ENCODE measurements around the gene POLN.

POLN gene

DNA sequence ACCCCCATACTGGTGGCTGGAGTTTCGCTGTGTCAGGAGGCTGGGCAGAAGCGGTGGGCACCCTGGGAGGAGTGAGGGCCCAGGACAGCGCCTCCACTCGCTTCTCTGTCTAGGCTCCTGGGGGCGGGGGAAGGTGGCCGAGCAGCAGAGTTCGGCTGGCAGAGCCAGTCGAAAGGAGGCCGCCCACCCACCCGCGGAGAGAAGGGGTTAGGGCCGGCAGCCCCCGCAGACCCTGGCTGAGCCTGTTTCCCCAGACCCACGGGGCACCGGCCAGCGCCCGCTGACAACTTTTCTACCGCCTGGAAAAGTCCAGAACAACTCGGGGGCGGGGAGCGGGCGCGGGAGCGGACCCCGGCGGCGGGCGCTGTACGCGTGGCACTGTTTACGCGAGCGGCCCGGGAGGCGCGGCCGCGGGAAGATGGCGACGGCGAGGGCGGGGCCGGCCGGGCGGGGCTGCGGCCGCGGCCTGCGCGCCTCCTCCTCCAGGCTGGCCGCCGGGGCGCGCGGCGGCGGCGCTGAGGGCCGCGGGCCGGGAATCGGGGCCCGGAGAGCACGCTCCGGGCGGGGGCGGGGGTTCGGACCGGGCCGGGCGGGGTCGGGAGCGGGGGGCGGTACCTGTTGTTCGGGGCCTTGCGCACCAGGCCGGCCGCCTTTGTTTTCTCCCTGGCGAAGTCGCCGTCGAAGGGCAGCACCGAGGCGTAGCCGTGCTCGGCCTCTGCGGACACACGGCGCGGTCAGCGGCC lies 19.4 kb upstream of the POLN start:
- peaks cover 15% of the 10 kb centered on the region for H3K4me1 ChIP-seq (ENCODE audit: insufficient read depth, poor library complexity, severe bottlenecking)
- TF ChIP-seq, protein P1, sequence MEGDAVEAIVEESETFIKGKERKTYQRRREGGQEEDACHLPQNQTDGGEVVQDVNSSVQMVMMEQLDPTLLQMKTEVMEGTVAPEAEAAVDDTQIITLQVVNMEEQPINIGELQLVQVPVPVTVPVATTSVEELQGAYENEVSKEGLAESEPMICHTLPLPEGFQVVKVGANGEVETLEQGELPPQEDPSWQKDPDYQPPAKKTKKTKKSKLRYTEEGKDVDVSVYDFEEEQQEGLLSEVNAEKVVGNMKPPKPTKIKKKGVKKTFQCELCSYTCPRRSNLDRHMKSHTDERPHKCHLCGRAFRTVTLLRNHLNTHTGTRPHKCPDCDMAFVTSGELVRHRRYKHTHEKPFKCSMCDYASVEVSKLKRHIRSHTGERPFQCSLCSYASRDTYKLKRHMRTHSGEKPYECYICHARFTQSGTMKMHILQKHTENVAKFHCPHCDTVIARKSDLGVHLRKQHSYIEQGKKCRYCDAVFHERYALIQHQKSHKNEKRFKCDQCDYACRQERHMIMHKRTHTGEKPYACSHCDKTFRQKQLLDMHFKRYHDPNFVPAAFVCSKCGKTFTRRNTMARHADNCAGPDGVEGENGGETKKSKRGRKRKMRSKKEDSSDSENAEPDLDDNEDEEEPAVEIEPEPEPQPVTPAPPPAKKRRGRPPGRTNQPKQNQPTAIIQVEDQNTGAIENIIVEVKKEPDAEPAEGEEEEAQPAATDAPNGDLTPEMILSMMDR (IDR thresholded peaks at IDR 0.05; ENCODE audit: poor library complexity, severe bottlenecking): no peak
- H3K9me3 ChIP-seq (ENCODE audit: severe bottlenecking): no peaks in the 10 kb centered on the region
- peak overlapping the region; percentile 66 for H3K27ac ChIP-seq (ENCODE audit: poor library complexity, severe bottlenecking)
- H3K27me3 ChIP-seq (ENCODE audit: insufficient read depth, poor library complexity, severe bottlenecking): no peaks in the 10 kb centered on the region
- H3K36me3 ChIP-seq (ENCODE audit: low read depth): peaks cover 13% of the 10 kb centered on the region; the same call in 1 of the 2 replicates
- DNase-seq (ENCODE audit: low spot score): peak; percentile 55
- peak overlapping the region; percentile 92 for H3K4me3 ChIP-seq (ENCODE audit: severe bottlenecking)
- no peak for ATAC-seq (ENCODE audit: low read depth)

DNA sequence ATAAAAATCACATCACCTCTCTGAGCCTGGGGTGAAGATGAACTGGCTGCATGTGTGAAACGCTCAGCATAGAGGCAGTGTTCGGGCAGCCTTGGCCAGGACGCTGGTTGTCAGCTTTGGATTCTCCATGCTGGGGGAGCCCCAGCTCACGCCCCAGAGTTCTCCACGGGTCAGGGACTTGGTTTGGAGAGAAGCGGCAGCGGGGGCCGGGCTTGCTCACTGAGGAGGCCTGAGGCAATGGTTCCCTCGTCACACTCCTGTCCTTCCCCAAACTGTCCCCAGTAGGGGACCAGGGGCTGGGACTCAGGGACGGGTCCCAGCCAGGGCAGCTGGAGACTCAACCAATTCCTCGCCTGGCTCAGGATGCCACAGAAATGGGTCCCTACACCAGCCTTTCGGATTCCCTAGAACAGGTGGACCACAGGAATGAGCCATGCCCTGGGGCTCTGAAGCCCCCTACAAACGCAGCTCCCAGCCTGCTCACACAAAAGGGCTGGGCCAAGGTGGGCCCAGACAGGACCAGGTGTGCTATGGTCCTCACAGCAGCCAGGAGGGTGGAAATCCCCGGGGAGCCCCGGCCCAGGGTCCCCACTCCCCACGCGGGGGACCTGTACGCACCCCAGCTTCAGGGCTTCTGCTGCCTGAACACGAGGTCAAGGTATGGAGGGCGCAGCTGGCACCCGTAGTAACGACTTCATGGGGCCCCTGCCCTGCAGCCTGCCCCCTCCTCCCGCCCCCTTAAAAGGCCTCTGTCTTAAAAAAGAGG lies 18.6 kb upstream of the POLN start:
- Histone ChIP-seq H3K9me3 (ENCODE audit: severe bottlenecking) (no peaks in the 10 kb centered on the region), H3K36me3 (ENCODE audit: low read depth) (peaks cover 13% of the 10 kb centered on the region; the same call in 1 of the 2 replicates), H3K27me3 (ENCODE audit: insufficient read depth, poor library complexity, severe bottlenecking) (no peaks in the 10 kb centered on the region), H3K27ac (ENCODE audit: poor library complexity, severe bottlenecking) (peak overlapping the region; percentile 66), H3K4me1 (ENCODE audit: insufficient read depth, poor library complexity, severe bottlenecking) (peaks cover 15% of the 10 kb centered on the region), H3K4me3 (ENCODE audit: severe bottlenecking) (peak overlapping the region; percentile 92)
- TF ChIP-seq, protein P1 (IDR thresholded peaks at IDR 0.05; ENCODE audit: poor library complexity, severe bottlenecking): no peak
- ATAC-seq (ENCODE audit: low read depth) (no peak), DNase-seq (ENCODE audit: low spot score) (peak; percentile 47)

DNA sequence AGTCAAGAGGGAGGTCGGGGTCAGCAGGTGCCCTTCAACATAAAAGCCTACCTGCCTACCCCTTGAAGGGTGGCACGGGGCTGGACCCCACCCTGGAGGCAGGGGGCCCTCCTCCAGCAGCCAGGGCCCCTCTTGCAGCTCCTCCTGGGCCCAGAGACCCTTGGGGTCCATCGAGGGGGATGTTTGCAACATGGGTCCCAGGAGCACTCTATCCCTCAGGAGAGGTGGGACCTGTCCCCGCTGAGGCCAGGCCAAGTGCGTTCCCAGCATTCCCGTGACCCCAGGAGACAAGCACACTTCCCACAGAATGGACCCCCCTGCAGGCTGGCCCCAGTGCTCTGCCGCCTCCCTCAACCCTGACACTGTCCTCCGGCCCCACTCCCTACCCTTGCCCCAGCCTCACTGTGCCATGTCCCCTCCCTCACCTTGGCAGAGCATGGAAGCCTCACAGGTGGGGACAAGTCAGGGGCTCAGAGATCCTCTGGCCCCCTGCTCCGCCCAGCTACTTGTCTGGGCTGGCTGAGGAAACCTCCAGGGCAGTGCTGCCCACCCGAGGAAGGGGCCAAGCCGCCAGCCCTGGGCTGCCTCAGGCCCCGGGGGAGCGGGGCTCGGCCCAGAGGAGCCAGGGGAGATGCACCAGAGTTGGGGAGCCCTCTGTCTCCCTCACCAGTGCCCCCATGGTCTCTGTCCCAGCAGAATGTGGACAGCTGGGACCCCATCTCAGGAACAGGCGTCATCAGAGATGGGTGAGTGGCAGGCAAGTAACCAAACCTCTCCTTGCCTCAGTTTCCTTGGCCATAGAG lies 17.8 kb upstream of the POLN start:
- peaks cover 16% of the 10 kb centered on the region for H3K36me3 ChIP-seq (ENCODE audit: low read depth)
- no peaks in the 10 kb centered on the region for H3K9me3 ChIP-seq (ENCODE audit: severe bottlenecking)
- H3K27ac ChIP-seq (ENCODE audit: poor library complexity, severe bottlenecking): peak overlapping the region; percentile 66
- DNase-seq (ENCODE audit: low spot score) (peak; percentile 46), ATAC-seq (ENCODE audit: low read depth) (no peak)
- TF ChIP-seq, protein P1 (IDR thresholded peaks at IDR 0.05; ENCODE audit: poor library complexity, severe bottlenecking): no peak
- H3K27me3 ChIP-seq (ENCODE audit: insufficient read depth, poor library complexity, severe bottlenecking): no peaks in the 10 kb centered on the region
- peaks cover 15% of the 10 kb centered on the region for H3K4me1 ChIP-seq (ENCODE audit: insufficient read depth, poor library complexity, severe bottlenecking)
- H3K4me3 ChIP-seq (ENCODE audit: severe bottlenecking): no peak overlapping the region

DNA sequence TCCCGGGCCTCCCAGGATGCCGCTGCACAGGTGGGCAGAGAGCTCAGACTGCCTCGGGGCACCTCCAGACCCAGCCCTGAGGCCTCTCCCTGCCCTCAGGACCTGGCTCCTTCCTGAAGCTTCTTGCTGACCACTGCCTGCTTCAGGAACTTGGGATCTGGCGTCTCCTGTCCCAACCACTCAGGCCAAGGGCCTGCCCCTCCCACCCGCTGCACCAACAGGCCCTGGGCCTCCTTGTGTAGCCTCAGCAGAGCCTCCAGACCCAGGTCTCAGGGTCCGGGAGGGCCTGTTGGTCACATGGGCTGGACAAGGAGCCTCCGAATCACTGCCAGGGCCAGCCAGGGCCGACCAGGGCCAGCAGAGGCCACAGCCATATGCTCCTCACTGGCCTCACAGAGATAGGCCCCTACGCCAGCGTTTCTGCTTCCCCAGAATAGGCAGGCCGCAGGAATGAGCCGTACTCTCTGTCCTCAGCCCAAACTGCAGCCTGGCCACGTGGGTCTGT lies 17.2 kb upstream of the POLN start:
- Histone ChIP-seq H3K9me3 (ENCODE audit: severe bottlenecking) (no peaks in the 10 kb centered on the region), H3K27me3 (ENCODE audit: insufficient read depth, poor library complexity, severe bottlenecking) (no peaks in the 10 kb centered on the region), H3K4me3 (ENCODE audit: severe bottlenecking) (no peak overlapping the region), H3K36me3 (ENCODE audit: low read depth) (peaks cover 23% of the 10 kb centered on the region), H3K27ac (ENCODE audit: poor library complexity, severe bottlenecking) (peak overlapping the region; percentile 56), H3K4me1 (ENCODE audit: insufficient read depth, poor library complexity, severe bottlenecking) (peaks cover 15% of the 10 kb centered on the region)
- no peak for ATAC-seq (ENCODE audit: low read depth)
- no peak for DNase-seq (ENCODE audit: low spot score)
- TF ChIP-seq, protein P1 (IDR thresholded peaks at IDR 0.05; ENCODE audit: poor library complexity, severe bottlenecking): no peak
